Activated CD4-positive, alpha-beta T cell treated with anti-CD3 and anti-CD28 coated beads, Interleukin-2, amount 50 U/mL, for 48 hours (primary cell): ENCODE measurements around the gene PLEKHA5.
"Not testable (repeated sequence)": the region's sequence is repeated elsewhere in the genome, so short reads cannot be mapped to it uniquely, and the experiment has no call there.

Experiments
- DNase-seq, 2 experiments: peaks; one replicate each; pipeline ENCODE4 v3.0.0-alpha.2; 2020

PLEKHA5 gene

DNA sequence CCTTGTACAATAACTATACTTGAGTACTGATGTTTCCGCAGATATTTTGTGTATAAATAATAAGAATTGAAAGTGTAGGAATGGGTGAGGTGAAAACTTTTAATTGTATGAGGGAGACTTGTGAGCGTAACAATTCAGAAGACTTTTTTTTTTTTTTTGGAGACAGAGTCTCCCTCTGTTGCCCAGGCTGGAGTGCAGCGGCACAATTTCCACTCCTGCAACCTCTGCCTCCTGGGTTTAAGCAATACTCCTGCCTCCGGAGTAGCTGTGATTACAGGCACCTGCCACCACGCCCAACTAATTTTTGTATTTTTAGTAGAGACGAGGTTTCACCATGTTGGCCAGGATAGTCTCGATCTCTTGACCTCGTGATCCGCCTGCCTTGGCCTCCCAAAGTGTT lies 40.8 kb downstream of the PLEKHA5 start:
- DNase-seq, result not testable (repeated sequence)

DNA sequence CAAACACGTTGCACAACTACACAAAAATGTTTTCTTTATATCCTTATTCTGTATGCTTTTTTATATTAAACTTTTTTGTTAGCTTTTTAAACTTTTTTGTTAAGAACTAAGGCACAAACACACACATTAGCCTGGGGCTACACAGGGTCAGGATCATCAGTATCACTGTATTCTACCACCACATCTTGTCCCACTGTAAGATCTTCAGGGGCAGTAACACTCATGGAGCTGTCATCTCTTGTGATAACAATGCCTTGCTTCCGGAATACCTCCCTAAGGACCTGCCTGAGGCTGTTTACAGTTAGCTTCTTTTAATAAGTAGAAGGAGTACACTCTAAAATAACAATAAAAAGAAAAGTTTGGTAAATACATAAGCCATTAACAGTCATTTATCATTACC lies 42.2 kb downstream of the PLEKHA5 start:
- DNase-seq, result no peak

DNA sequence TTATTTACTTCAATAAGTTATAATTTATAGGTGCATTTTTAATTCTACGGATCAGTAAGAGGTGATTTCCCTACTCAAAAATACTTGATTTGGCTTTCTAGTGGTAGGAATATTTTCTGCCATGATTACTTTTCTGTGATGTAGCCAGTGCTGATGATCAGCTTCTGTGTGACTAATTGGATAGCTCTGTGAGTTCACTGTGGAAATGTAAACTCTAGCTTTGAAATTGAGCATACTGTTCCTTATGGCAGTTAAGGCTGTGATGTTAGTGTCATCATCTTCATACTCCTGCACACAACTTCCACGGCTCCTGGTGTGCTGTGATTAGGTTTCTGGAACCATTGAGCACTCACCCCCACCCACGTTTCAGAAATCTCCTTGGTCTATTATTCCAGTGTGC lies 48.2 kb downstream of the PLEKHA5 start:
- no peak for DNase-seq

DNA sequence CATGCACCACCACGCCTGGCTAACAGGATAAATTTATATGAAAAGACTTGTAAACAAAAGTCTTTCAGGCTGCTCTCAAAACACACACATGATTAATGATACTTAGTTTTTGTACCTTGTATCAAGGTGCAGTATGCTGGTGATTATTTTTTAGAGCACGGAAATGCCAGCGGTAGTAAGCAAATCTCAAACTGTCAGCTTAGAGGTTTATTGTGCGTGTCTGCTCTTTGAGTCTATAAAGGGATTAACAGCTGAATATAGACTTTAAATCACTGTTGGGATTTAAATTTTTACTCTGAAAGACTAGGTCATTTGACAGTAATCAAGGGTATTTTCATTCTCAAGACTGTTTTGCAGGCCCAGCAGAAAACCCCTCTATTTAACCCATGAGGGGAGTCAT lies 50.5 kb downstream of the PLEKHA5 start:
- no peak for DNase-seq

DNA sequence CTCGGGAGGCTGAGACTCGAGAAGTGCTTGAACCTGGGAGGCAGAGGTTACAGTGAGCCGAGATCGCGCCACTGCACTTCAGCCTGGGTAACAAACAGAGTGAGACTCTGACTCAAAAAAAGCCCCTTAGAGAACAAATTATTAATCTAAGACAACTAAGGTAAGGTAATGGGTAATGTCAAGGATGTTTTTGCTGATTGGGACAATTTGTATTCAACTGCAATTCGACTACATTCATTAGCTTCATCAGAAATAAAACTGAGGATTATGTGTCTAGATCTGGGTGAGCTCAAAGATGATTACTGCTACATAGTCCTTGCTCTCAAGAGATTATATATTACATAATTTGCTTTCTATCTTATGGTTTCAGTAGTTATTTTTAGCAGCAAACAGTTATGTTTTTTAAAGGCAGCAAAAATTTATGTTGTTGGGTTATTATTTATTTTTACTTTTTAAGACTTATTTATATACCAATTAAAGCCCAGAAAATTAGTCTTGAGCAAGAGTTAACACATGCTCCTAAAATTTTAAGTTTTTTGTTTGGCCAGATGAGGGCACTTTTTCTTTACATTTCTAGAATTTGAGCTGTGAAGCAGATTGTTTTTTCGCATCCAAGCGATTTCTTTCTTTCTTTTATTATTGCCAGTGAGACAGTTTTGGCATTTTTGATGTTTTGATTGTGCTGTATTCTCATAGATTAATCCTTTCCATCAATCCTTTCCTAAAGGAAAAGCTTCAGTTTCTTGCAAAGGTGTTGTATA lies 52.3 kb downstream of the PLEKHA5 start:
- no peak for DNase-seq

DNA sequence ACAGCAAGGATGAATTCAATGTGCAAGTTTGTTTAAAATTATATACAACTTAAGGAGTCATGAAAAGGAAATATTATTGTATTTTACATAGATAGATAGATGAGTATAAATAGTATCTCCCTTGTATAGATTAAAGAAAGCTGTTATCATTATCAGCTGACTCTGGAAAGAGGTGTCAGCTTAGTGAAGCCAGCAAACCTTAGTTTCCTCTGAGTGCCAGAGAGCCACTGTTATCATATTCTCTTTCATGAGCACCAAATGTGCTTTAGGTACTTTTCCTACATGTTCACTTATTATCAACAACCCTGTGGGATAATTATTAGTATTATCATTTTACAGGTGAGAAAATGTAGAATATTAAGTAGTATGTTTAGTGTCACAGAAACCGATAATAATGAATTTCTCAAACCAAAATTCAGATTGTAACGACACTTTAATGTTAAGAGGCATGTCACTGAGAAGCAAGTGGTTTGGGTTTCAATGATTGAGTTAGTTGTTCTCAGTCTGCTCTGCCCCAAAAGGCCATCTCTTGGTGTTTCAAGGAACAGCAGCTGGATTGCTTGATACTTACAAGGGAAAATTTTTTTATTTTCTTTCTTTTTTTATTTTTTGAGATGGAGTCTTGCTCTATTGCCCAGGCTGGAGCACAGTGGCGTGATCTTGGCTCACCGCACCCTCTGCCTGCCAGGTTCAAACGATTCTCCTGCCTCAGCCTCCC lies 53.7 kb downstream of the PLEKHA5 start:
- no peak for DNase-seq

DNA sequence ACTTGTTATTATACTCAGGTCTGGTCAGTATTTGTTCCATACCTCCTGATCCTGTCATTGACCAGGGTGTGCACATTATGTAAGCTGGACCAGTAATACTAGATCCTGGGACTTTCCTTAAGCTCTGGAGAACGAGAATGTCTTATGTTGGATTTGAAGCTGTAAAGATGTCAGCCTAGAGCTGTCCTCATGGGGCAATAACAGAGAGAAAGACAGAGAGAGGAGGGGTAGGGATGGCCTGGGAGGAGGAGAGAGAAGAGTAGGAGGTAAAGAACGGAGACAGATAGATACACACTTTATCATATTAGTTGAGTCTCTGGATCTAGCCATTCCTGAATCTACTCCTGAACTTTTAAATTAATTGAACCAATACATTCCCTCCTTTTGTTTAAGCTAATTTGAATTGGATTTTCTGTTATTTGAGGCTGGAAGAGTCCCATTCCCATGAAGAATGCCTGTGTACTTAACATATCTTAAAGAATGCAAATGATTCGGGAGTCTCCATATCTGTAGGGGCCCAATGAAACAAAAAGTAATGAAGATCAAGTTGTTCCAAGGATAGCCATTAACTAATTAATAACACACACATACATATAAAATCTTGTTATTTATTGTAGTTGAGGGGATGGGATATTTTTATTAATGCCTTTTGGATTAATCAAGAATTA lies 55.9 kb downstream of the PLEKHA5 start:
- DNase-seq, result no peak

DNA sequence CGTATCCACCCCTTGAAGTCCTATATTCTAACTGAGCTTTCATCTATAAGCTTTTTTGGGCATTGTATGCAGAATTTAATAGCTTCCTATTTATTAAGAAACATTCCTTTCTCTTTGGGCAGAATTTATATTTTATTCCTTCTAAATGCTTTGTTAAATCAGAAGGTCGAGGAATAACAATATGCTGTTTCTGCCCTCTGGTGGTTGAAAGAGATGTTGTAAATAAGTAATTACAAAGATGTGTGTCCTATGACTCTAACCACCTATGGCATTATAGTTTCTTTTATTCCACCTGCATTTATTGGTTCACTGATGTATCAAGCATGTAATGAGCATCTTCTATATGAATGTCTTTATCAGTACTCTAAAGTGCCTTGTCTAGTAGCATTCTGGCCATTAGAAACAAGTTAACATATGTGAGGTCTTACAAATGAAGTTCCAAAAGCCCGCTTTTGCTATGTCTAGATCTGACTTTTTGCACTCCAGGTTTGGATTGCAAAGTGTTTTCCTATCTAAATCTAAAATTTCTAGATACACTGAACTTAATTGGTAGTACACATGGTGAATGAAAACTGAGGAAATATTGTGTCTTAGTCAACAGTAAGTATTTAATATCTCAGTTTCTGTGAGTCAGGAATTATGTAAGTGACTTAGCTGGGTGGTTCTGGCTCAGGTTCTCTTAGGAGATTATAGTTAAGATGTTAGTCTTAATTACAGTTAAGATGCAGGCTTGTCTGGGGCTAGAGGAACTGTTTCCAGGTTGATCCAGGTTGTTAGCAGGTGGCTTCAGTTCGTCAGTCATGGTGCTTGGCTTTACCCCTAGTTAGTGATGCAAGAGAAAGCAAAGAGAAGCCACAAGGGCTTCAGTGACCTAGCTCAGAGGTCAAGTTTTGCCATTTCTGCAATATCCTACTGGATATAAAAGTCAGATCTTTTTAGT lies 57.5 kb downstream of the PLEKHA5 start:
- DNase-seq, result no peak

DNA sequence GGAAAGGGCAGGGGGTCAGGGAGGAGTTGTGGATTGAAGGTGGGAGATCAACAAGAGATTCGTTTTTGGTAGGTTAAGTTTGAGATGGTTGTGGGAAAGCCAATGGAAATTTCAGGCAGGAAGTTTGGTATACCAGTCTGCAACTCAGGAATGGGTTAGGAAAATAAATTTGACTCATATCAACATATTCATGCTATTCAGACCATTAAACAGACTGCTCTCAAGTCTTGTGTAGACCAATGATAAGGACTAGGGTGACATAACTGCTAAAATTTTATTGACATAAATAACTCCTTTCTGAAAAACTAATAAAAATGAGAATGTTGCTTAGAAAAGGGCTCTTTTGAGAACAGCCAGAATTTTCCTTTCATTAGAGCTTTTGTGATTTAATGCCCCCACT lies 60.0 kb downstream of the PLEKHA5 start:
- DNase-seq, result no peak

DNA sequence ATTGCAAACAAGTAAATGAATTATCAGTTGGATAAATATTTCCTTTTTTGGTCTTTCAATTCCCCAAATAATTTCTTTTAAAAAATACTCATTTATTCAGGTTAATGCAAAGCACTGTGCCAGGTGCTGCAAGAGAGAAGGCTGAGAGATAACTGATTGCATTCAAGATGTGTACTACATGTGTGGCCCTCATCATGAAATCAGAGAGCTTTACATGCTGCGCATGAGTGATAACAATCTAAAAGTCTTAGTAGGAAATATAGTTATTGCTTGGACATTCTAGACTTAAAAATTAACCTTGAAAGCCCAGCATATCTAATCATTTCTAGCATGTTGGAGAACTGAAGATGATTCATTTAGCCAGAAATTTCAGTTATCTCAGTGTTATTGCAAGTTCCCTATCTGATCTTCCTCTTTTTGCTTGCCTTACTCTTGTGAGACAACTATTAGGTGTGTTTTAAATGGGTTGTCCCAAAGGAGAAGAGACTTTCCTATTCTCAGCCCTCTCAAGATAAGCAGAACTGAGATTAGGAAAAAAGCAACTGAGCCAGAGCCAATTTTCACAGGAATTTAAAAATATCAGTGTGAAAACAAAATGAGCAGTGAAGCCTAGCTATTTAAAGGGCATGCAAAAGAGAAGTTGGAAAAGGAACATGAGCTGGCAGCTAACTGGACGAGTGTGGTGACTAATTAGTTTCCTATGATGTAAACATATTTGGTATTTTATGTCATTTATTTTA lies 60.9 kb downstream of the PLEKHA5 start:
- DNase-seq, result no peak

DNA sequence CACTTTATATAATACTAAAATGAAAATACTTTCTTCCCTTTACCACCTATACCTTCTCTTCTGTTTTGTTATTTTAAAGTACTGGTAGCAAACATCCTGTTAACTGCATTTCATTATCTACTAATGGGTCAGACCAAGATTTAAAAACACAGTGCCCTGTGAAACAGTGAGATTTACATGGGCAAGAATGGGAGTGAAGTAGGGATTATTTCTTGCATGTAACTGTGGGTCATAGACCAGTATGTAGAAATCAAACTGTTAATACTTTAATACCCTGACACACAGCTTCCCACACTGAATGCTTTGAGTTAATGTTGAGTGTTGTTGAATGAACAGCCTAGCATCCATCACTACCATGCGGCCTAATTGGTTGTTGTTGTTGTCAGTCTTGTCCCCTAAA lies 61.6 kb downstream of the PLEKHA5 start:
- DNase-seq, result no peak

DNA sequence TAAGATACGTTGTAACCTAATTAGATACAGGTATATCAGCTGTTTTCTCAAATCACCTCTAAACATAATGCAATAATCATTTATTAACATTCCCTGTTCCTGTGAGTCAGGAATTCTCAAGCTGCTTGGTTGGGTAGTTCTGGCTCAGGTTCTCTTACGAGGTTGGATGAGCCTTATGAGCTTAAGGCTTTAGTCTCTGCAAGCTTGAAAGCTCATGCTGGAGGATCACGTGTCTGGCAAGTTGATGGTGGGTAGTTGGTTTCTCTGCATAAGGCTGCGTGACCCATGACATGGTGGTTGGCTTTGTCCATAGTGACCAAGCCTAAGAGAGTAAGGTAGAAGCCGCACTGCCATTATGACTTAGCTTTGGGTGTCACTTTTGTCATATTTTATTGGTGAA lies 62.0 kb downstream of the PLEKHA5 start:
- DNase-seq, result no peak

DNA sequence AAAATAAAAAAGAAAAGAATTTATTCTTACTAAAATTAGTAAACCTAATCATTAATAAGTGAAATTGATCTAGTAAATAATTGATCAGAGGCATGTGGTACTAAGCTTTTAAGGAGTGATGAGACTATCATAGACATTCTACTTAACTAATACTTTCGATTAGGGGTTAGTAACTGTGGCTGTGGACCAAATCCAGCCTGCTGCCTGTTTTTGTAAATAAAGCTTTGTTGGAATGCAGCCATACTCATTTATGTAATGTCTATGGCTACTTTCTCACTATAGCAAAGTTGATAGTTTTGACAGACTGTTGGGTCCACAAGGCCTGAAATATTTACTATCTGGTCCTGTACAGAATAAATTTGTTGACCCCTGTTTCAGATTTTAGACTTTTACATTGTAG lies 63.2 kb downstream of the PLEKHA5 start:
- no peak for DNase-seq

DNA sequence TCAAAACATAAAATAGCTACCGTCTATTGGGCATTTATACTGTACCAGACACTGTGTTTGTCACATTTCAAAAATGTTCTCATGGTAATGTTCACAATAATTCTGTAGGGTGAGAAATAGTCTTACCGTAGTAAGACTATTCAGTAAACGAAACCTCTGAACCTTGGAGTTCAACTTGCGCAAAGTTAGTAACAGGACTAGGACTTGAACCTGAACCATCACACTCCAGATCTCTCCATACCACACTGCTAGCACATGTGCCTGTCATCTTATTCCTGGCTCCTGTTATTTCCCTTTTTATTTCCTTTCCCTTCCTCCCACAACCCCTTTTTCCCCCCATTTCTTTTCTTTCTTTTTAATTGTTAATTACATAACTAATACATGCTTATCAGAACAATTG lies 65.4 kb downstream of the PLEKHA5 start:
- no peak for DNase-seq

DNA sequence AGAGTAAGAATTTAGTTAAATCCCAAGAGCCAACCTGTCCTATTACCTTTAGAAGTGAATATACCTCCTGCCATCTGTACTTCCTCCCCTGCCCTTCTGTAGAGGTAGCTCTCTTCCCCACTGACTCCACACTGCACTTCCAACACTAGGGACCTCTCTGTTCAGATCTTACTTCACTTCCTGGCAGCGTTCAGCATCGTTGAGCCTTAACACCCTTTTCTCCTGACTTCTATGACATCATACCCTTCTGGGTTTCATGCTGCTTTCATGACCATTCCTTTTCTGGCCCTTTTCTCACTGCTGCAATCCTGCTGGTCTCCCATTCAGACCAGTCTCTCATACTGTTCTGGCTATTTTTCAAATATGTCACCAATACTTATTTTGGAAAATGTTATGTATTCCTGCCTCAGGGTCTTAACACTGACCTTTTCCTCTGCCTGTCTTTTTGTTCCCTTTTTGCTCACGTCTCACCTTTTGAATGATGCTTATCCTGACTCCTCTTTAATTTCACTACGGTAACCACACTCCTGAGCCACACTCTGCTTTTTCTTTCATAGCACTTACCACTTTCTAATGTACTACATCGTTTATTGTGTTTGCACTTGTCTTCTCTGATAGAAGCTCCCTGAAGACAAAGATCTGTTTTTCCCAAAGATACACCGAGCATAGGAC lies 67.6 kb downstream of the PLEKHA5 start:
- no peak for DNase-seq

DNA sequence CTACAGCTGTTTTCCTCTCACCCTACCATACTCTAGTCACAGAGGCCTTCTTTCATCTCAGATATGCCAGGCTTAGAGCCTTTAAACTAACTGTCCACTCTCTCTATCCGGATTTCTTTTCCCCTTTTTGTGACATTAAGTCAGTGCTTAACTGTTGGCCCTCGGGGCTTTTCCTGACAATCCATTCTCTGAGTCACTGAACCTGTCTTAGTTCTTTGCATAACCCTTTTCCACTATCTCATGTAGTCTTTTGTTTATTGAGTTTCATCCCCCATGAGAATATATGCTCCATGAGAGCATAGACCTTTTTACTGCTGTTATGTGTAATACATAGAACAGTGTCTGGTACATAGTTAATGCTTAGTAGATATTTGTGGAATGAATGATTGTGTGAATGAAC lies 68.7 kb downstream of the PLEKHA5 start:
- DNase-seq, result no peak

DNA sequence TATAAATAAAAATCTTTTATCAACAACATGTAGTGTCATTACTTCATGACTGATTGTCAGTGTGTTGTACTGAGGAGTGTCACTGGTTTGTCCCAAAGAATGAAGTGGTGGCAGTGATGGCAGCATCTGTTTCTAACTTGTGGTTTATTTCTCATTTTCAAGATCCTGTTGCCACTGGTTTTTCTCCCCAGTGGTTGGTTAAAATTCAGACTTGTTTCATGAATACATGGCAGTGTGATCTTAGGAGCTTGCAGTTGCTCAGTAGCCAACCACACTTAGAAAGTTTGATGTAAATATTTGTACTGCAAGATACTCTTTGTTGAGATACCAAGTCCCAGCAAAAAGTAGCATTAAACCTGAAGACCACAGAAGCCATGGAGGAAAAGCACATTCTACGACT lies 69.8 kb downstream of the PLEKHA5 start:
- DNase-seq, result no peak

DNA sequence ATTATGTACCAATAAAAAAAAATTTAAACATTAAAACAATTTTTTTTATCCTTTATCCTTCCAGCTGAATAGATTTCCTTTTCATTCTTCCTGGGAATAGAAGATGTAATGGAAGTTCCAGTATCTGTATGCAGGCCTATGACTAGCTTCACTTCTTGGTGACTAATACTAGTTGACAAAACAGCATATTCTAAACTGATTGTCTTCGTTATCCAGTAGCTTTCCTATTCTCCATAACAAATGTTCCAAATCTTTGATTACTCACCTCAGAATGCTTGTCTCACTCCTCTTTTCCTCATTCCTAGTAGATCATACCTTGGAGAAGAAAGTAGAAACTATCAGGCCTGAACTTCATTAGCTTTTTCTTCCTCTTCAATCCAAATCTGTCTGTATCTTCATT lies 70.7 kb downstream of the PLEKHA5 start:
- no peak for DNase-seq

DNA sequence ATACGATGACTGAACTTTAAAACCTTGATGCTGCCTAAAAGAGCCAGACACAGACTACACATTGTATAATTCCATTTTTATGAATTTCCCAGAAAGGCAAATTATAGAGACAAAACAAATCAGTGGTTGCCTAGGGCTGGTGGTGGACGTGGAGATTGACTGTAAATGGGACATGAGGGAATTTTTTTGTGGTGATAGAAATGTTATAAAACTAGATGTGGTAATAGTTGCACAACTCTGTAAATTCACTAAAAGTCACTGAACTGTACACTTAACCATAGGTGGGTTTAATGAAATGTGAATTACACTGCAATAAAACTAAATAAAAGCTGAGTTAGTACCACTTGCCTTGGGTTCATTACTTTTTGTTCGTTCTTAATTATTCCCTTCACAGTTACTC lies 72.1 kb downstream of the PLEKHA5 start:
- DNase-seq, result no peak

DNA sequence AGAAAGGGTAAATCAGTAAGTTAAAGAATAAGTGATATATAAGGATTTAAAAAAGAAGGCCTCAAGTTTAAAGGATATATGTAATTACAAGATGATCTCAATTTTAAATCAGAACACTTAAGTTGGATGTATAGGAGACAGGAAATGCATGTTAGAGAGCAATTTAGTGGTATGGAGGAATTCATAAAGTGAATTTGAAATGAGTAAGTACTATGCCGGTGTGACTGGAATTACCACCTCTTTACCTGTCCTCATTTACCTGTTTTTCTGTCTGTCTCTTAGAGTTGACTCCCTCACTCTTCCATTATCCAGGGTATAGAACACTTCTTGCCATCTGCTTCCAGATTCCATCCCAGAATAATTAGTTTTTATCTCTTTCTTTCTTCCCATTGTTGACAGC lies 73.5 kb downstream of the PLEKHA5 start:
- DNase-seq, result no peak
